IPS-18c (cell line): ENCODE data around the gene ZNHIT2.

Source experiments
- H3K4me3 ChIP-seq: 2 replicates; pipeline ENCODE4 v1.7.0; 2013; ENCODE audit warnings: low read depth, mild to moderate bottlenecking, low read length, moderate library complexity; ENCODE audit not compliant: insufficient read depth
- H3K9me3 ChIP-seq: one replicate; pipeline ENCODE4 v1.6.1; 2013; ENCODE audit warnings: mild to moderate bottlenecking, low read length, moderate library complexity; ENCODE audit not compliant: control insufficient read depth, insufficient read depth

Gene ZNHIT2

GRCh38 chr11:65111744-65112545 is 5.6 kb downstream of the ZNHIT2 start, which contains the start of gene TM7SF2:
TM7SF2 (plus strand) TSS chr11:65111872; CDS start chr11:65112016, 144 bp downstream.
- Histone ChIP-seq H3K4me3 (peak within 1 kb of the TSS; percentile 83), H3K9me3 (peaks cover 5% of the 10 kb centered on the region)

DNA sequence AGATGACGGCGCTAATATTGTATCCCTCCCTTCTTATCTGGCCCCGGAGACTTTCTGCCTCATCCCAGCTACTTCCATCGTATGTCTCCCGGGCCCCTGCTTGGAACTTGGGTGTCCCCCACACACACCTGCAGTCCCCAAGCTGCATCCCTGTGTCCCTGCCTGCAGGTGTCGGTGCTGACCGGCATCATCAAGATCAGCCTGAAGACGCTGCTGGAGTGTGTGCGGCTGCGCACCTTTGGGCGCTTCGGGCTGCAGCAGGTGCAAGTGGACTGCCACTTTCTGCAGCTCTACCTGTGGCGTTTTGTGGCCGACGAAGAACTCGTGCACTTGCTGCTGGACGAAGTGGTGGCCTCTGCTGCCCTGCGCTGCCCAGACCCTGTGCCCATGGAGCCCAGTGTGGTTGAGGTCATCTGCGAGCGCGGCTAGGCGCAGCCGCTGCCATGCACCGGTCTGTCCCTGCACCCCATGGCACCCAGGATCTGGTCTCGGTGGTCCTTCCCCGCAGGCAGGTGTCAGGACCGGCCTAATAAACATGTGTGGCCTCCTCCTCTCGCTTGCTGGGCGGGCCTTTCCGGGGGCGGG is 6.2 kb downstream of the ZNHIT2 start:
- Histone ChIP-seq H3K4me3 (no peak overlapping the region; the same call in none of the 2 replicates), H3K9me3 (peaks cover 5% of the 10 kb centered on the region)

DNA sequence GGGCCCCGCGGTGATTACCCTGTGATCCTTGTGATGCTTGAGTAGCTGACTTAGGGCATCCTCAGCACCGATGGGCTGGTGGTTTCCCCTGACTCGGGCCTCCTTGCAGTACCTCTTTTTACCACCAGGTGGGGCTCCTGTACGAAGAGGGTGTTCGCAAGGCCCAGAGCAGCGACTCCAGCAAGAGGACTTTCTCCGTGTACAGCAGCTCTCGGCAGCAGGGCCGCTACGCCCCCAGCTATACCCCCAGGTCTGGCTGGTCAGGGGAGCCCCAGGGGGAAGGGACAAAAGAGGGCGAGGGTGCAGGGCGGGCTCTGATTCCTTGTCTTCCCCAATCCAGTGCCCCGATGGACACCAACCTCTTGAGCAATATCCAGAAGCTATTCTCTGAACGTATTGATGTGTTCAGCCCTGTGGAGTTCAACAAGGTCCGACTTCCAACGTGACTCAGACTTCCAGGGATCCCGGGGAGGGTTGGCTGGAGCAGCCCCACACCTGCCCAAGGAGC is 7.1 kb downstream of the ZNHIT2 start:
- peaks cover 5% of the 10 kb centered on the region for H3K9me3 ChIP-seq
- H3K4me3 ChIP-seq = no peak overlapping the region

DNA sequence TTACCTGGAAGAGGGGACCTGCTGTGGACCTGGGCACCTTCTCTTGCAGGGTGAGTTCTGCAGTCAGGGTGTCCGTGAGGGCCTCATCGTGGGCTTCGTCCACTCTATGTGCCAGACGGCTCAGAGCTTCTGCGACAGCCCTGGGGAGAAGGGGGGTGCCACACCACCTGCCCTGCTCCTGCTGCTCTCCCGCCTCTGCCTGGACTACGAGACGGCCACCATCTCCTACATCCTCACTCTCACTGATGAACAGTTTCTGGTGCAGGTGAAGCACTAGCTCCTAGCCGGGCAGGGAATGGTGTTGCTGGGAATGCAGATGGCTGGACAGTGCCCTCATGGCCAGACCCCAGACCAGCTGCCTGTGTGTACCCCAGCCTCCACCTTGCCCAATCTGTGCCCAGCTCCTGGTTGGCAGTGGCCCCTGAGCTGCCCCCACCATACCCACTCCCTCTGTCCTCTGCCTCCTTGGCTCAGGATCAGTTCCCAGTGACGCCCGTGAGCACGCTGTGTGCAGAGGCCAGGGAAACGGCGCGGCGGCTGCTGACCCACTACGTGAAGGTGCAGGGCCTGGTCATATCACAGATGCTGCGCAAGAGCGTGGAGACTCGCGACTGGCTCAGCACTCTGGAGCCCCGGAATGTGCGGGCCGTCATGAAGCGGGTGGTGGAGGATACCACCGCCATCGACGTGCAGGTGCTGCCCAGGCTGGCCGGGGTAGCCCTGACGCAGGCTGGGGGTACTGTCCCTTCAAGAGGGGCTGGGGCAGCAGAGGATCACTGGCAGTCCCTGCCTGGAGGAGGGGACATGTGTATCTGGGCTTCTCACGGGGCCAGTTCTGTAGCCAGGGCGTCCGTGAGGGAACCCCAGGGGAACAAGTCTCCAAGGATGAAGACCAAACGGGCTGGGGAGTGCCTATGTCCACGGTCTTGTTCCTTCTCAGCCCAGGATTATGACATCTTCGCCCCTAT is 8.0 kb downstream of the ZNHIT2 start:
- Histone ChIP-seq H3K9me3 (peaks cover 5% of the 10 kb centered on the region), H3K4me3 (no peak overlapping the region)

DNA sequence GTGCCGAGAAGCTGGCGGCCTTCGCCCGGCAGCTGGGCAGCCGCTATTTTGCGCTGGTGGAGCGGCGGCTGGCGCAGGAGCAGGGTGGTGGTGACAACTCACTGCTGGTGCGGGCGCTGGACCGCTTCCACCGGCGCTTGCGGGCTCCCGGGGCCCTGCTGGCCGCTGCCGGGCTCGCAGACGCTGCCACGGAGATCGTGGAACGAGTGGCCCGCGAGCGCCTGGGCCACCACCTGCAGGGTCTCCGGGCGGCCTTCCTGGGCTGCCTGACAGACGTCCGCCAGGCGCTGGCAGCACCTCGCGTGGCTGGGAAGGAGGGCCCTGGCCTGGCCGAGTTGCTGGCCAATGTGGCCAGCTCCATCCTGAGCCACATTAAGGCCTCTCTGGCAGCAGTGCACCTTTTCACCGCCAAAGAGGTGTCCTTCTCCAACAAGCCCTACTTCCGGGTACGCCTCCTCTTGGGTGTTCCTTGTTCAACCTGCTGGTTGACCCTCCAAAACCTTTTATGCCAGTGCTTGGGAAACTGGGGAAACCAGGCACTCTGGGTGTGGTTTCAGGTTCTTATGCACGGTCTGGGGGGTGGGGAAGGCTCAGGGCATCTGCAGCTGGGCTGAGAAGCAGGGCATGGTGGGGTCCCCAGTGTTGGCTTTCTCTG is 8.9 kb downstream of the ZNHIT2 start:
- peaks cover 5% of the 10 kb centered on the region for H3K9me3 ChIP-seq
- H3K4me3 ChIP-seq = no peak overlapping the region

DNA sequence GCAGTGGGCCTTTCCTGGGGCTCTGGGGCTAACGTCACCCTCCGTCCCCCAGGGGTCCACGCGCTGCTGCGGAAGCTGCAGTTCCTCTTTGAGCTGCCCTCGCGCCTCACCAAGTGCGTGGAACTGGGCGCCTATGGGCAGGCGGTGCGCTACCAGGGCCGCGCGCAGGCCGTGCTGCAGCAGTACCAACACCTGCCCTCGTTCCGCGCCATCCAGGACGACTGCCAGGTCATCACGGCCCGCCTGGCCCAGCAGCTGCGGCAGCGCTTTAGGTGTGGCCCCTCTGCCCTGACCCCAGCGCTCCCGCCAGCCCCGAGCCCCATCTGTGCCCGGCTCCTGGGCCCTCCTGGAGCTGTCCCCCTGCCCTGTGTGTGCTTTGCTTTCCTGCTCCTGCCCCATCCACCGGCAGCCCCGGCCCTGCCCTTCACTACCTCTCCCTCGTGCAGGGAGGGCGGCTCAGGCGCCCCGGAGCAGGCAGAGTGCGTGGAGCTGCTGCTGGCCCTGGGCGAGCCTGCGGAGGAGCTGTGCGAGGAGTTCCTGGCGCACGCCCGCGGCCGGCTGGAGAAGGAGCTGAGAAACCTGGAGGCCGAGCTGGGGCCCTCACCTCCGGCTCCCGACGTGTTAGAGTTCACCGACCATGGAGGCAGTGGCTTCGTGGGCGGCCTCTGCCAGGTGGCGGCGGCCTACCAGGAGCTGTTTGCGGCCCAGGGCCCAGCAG is 9.6 kb downstream of the ZNHIT2 start:
- peaks cover 5% of the 10 kb centered on the region for H3K9me3 ChIP-seq
- no peak overlapping the region for H3K4me3 ChIP-seq

GRCh38 chr11:65107078-65107477 is 10.4 kb downstream of the ZNHIT2 start:
- Histone ChIP-seq H3K4me3 (no peak overlapping the region), H3K9me3 (peaks cover 5% of the 10 kb centered on the region)

- peaks cover 3% of the 10 kb centered on the region for H3K9me3 ChIP-seq
- no peak overlapping the region for H3K4me3 ChIP-seq
Measured at GRCh38 chr11:65104628-65105027, 12.9 kb downstream of the ZNHIT2 start.

DNA sequence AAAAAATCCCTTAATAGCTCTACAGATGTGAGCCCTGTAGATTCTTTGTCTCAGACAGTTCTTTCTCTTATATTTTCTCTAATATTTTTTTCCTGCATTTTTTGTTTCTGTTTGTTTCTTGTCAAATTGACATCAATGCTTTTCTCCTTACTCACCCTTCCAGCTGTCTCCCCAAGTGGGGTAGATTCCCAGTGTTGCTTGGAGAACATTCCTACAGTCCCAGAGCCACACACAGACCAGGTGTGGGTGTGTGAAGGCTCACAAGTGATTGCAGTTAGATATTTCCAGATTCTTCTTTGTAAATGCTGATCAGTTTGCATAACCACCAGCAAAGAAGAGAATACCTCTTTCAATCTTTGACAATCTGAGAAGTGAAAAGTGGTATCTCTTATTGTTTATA is 14.0 kb downstream of the ZNHIT2 start:
- Histone ChIP-seq H3K4me3 (no peak overlapping the region), H3K9me3 (peaks cover 3% of the 10 kb centered on the region)

- Histone ChIP-seq H3K9me3 (no peaks in the 10 kb centered on the region), H3K4me3 (no peak overlapping the region)
Measured at GRCh38 chr11:65102142-65103095, 15.1 kb downstream of the ZNHIT2 start.

DNA sequence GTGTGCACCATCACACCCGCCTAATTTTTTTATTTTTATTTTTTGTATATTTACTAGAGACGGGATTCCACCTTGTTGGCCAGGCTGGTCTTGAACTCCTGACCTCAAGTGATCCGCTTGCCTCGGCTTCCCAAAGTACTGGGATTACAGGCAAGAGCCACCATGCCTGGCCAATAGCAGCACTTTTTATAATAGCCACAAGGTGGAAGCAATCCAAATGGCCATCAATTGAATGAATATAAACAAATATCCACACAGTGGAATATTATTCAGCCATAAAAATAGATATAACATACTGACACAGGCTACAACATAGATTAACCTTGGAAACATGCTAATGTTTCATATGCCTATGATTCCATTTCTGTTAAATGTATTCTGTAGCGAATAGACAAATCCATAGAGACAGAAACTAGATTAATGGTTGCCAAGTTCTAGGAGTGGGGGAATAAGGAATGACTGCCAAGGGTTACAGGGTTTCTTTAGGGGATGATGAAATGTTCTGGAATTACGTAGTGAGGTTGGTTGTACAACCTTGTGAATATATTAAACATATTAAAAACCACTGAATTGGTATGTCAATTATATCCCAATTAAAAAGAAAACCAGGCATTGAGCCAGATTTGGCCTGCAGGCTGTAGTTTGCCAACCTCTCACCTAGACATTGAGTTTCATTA is 16.7 kb downstream of the ZNHIT2 start:
- Histone ChIP-seq H3K9me3 (no peaks in the 10 kb centered on the region), H3K4me3 (no peak overlapping the region)

DNA sequence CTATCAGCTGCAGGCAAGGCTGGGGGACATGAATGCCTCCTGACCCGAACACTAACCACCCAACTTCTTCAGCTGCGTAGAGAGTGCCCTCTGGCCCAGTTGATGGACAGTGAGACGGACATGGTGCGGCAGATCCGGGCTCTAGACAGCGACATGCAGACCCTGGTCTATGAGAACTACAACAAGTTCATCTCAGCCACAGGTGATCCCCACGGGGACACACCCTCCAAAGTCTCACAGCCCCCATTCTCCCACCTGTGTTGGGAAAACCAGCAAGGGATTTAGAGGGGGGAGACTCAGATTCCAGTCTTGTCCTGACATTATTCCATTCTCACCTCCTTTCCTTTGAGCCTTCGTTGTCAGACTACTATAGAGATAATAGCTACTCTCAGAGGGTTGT is 20.6 kb downstream of the ZNHIT2 start:
- H3K9me3 ChIP-seq = no peaks in the 10 kb centered on the region
- peak overlapping the region; percentile 94 for H3K4me3 ChIP-seq

DNA sequence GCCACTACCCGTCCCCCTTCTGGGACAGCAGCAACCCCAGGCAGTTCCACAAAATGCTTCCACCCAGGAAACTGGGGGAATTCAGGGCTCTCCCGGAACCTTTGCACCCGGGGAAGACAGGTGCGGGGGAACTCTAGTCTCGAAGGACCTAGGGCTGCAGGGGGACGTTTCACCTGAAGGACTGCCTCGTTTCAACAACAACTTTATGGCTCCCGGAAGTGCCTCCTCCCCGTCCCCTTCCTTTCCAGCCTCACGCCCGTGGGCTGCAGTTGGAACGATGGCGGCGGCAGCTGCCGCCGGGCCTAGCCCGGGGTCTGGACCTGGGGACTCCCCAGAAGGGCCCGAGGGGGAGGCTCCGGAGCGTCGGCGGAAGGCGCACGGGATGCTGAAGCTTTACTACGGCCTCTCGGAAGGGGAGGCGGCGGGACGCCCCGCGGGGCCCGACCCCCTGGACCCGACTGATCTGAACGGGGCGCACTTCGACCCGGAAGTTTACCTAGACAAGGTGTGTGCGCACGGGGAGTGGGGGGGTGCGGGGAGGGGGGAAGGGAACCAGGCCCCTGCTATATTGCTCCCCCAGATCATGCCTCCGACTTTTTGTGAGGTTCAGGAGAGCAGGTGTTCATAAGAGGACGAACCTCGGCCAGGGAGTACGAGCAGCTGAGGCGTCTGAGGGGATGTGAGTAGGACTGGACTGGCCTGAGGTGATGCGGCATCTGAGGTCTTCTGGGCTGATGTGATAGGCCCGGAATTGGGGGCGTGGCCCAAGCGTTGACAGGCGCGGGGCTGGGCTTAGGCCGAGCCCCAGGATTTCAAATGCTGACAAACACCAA is 21.3 kb downstream of the ZNHIT2 start, which contains the start of gene VPS51:
Gene VPS51, plus strand, starts transcription at position 241 of the 833 bp plus-strand sequence. Its CDS starts 37 bp downstream, at position 278.
- Histone ChIP-seq H3K9me3 (no peaks in the 10 kb centered on the region), H3K4me3 (peak within 1 kb of the TSS; percentile 94)

DNA sequence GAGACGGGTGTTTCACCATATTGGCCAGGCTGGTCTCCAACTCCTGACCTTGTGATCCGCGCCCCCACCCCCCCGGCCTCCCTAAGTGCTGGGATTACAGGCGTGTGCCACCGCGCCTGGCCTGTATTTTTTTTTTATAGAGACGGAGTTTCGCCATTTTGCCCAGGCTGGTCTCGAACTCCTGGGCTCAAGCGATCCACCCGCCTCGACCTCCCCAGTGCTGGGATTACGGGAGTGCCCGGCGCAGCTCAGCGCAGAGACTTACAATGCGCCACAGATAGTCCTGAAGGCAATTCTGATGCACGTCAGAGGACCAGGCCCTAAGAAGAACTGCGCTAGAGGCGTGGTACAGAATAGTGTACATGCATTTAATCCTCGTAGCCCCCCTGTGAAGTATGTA is 22.1 kb downstream of the ZNHIT2 start:
- H3K4me3 ChIP-seq = no peak overlapping the region; the same call in 1 of the 2 replicates
- H3K9me3 ChIP-seq = no peaks in the 10 kb centered on the region
